Cardiac septum (tissue), 1 donor: ENCODE measurements around the gene PPFIBP1. TPM values are rescaled to one million over a fixed set of nuclear protein-coding genes. Genes with fewer than 3 reads are reported as not detected.

Experiments used
- DNase-seq: peaks from one replicate; pipeline ENCODE4 v3.0.0-alpha.2; 2020; ENCODE audit warnings: low spot score
- intact Hi-C: fragments of 100-400 bp; cut with DNase I; formaldehyde crosslinking; loops from one replicate; pipeline ENCODE4 v1.14.0; 2022
- total RNA-seq: library from RNA; stranded (reverse); fragmentation: NEBNext Ultra II Directional; extraction: Animal tissue kit (Norgen Biotek cat#: 25700); gene quantifications from one replicate; pipeline ENCODE4 v1.2.1, GENCODE V29; 2021
- donor health status: DM: no; HTN: no; CAD: no.

PPFIBP1 gene
- total RNA-seq, 1 donor from 2014 or later = 219 TPM

- intact Hi-C loops = no loop called here
Observed at GRCh38 chr12:27680619-27681018, 156.6 kb downstream of the PPFIBP1 start.

GRCh38 chr12:27682534-27682933, 158.5 kb downstream of the PPFIBP1 start:
- DNase-seq = no peak
- intact Hi-C loops = no loop called here

More at GRCh38 chr12:27680619-27681018, 156.6 kb downstream of the PPFIBP1 start:
- no peak for DNase-seq

- intact Hi-C loops = no loop called here
Observed at GRCh38 chr12:27685274-27685673, 161.3 kb downstream of the PPFIBP1 start.

GRCh38 chr12:27686147-27686546, 162.1 kb downstream of the PPFIBP1 start:
- intact Hi-C loops = no loop called here
- DNase-seq = no peak

More at GRCh38 chr12:27685274-27685673, 161.3 kb downstream of the PPFIBP1 start:
- DNase-seq = no peak

GRCh38 chr12:27688671-27689070, 164.7 kb downstream of the PPFIBP1 start:
- intact Hi-C loops = no loop called here
- no peak for DNase-seq

- intact Hi-C loops = no loop called here
- DNase-seq = no peak
Observed at GRCh38 chr12:27689558-27690180, 165.7 kb downstream of the PPFIBP1 start.

GRCh38 chr12:27693403-27693802, 169.4 kb downstream of the PPFIBP1 start:
- DNase-seq = no peak
- intact Hi-C loops = no loop called here

- no peak for DNase-seq
- intact Hi-C loops = no loop called here
Observed at GRCh38 chr12:27695556-27696292, 171.7 kb downstream of the PPFIBP1 start.

- intact Hi-C loops = no loop called here
- DNase-seq = no peak
Observed at GRCh38 chr12:27696293-27696652, 172.3 kb downstream of the PPFIBP1 start, which contains the start of gene REP15. TSS of gene REP15 (plus strand) at chr12:27696447. CDS start at chr12:27696563, 116 bp downstream.

- intact Hi-C loops = no loop called here
Observed at GRCh38 chr12:27696864-27697564, 173.0 kb downstream of the PPFIBP1 start.

GRCh38 chr12:27703720-27704452, 179.9 kb downstream of the PPFIBP1 start:
- intact Hi-C loops = no loop called here

More at GRCh38 chr12:27696864-27697564, 173.0 kb downstream of the PPFIBP1 start:
- no peak for DNase-seq

GRCh38 chr12:27705263-27705662, 181.3 kb downstream of the PPFIBP1 start:
- intact Hi-C loops = no loop called here
- DNase-seq = no peak

More at GRCh38 chr12:27703720-27704452, 179.9 kb downstream of the PPFIBP1 start:
- DNase-seq = no peak

- DNase-seq = no peak
- intact Hi-C loops = no loop called here
Observed at GRCh38 chr12:27707216-27707615, 183.2 kb downstream of the PPFIBP1 start.

GRCh38 chr12:27709212-27709931, 185.4 kb downstream of the PPFIBP1 start:
- intact Hi-C loops = no loop called here
- DNase-seq = no peak

GRCh38 chr12:27709932-27710591, 186.1 kb downstream of the PPFIBP1 start:
- intact Hi-C loops = no loop called here

GRCh38 chr12:27710592-27711316, 186.7 kb downstream of the PPFIBP1 start, which contains the start of gene MRPS35:
TSS of gene MRPS35 (plus strand) at chr12:27710832. CDS start at chr12:27710844, 12 bp downstream.
- intact Hi-C loops = no loop called here
- peak; percentile 97 for DNase-seq

More at GRCh38 chr12:27709932-27710591, 186.1 kb downstream of the PPFIBP1 start:
- no peak for DNase-seq

GRCh38 chr12:27711317-27711682, 187.3 kb downstream of the PPFIBP1 start:
- DNase-seq = no peak
- intact Hi-C loops = no loop called here

- DNase-seq = no peak
- intact Hi-C loops = no loop called here
Observed at GRCh38 chr12:27711967-27712366, 188.0 kb downstream of the PPFIBP1 start.
